NOMO-1 treated with DMSO at 0.1 percent for 48 hours (cell line): ENCODE data around the gene TMTC2.
A peak's percentile ranks its signal among the peaks of the same experiment; 100 is the strongest.

Source experiments
- DNase-seq: peaks from one replicate; lab custom pipeline; 2025; ENCODE audit not compliant: unreplicated experiment; lab: John Stamatoyannopoulos, UW

The TMTC2 gene

DNA sequence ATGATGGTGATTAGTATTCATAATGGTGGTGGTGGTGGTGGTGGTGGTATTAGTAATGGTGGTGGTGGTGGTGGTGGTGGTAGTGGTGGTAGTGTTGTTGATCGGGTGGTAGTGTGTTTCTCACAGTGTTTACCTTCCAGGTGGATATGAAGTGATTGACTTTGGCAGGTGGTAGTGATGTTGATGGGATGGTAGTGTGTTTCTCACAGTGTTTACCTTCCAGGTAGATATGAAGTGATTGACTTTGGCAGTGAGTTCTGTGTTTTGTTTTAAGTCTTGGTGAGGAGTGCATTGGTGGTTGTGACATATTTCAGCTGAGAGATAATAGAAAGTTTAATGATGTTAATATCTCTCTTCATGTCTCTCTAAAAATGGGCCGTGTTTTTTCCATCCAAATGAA is 189.4 kb downstream of the TMTC2 start:
- DNase-seq = no peak

GRCh38 chr12:82877963-82878362 is 191.3 kb downstream of the TMTC2 start:
- DNase-seq = no peak

DNA sequence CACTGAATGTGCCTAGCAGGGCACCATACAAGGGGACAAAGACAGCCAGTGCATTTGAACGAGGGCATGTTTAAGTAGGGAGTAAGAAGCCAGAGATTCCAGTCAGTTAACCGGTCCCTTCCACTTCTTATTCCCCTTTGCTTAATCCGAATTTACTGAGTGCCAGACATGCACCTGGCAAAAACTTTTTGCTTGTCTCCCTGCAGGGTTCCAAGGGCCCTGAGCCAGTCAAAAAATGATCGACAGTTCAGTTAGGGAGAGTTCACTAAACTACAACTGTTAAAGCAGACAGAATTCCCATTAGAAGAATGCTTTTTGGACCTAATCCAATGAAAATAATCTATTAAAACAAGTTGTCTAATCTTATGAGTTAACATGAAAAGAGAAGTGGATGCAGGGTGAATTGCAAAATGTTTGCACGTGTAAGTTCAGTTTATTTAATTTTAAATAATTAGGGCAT is 193.8 kb downstream of the TMTC2 start:
- no peak for DNase-seq

- DNase-seq = peak; percentile 11
Observed at GRCh38 chr12:82883394-82884355, 197.0 kb downstream of the TMTC2 start.

GRCh38 chr12:82886671-82887340 is 200.1 kb downstream of the TMTC2 start:
- no peak for DNase-seq

DNA sequence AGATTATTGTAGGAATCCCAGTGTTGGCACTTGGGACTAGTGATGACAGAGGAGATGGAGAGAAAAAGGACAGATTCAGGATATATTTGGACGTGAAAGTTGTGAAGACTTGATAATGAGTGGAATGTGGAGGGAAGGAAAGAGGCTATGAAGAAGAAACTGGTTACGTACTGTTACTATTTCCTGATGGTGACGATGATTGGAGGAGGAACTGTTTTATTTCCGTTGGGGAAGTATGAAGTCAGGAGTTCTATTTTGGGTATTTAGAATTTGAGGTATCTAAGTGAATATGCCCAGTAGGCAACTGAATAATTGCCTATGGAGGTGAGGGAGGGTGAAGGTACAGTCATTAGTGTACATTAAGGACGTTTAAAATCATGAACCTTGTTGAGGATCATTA is 207.2 kb downstream of the TMTC2 start:
- DNase-seq = peak; percentile 15

DNA sequence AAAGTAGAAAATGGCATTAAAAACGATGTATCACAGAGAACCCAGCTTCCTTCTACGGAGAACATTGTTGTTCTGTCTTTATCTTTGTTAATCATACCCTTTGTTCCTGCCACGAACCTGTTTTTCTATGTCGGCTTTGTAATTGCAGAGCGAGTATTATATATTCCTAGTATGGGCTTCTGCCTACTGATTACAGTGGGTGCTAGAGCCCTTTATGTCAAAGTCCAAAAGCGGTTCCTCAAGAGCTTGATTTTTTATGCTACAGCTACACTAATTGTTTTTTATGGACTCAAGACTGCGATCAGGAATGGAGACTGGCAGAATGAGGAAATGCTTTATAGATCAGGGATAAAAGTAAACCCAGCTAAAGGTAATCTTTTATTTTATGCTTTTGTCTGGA is 209.6 kb downstream of the TMTC2 start:
- no peak for DNase-seq

GRCh38 chr12:82896979-82897378 is 210.3 kb downstream of the TMTC2 start:
- no peak for DNase-seq

GRCh38 chr12:82898441-82898840 is 211.7 kb downstream of the TMTC2 start:
- DNase-seq = no peak

GRCh38 chr12:82904219-82904790 is 217.6 kb downstream of the TMTC2 start:
- DNase-seq = no peak

DNA sequence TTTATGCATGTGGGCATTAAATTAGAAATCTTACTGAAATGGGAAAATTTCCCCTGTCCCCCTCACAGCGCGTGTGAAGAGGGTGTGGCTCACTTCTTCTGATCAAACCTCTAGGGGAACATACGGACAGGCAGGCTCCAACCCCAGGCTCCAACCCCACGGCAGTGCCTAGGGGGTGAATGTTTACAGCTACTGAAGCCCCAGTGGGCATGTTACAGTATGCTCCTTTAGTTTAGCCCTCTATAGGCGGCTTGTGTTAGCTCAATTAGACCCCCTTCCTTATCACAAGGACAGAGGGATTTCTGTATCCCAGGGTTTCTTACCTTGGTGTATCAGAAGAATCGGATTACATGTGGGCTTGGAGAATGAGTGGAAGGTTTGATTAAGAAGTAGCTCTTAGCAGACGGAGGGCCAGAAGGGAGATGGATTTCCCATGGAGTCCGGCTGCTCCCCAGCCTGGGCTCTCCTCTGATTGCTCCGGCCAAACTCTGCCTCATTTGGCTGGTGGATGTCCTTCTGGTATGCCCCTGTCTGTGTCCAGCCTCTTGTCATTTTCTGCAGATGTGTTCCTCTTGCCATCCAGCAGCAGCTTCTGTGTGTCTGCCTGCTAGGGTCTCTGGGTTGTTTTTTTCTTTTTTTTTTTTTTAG is 223.7 kb downstream of the TMTC2 start:
- no peak for DNase-seq

GRCh38 chr12:82912406-82912805 is 225.7 kb downstream of the TMTC2 start:
- DNase-seq = no peak

GRCh38 chr12:82919388-82920054 is 232.8 kb downstream of the TMTC2 start:
- DNase-seq = no peak

- DNase-seq = no peak
Observed at GRCh38 chr12:82923935-82924334, 237.2 kb downstream of the TMTC2 start.

- DNase-seq = no peak
Observed at GRCh38 chr12:82926630-82927029, 239.9 kb downstream of the TMTC2 start.

DNA sequence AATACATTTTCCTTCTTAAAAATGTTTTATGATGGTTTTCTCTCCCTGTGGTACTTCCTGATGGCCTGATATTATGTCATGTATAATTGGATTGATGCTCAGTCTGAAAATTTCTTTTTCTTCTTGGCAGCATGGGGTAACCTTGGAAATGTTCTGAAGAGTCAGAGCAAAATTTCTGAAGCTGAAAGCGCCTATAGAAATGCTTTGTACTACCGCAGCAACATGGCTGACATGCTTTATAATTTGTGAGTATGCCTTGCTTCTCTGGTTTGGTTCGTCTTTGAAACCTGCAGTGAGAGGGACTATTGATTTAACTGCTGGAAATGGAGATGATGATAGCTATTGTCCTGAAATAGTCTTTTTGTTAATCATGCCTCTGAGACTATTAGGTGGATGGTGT is 243.6 kb downstream of the TMTC2 start:
- no peak for DNase-seq

DNA sequence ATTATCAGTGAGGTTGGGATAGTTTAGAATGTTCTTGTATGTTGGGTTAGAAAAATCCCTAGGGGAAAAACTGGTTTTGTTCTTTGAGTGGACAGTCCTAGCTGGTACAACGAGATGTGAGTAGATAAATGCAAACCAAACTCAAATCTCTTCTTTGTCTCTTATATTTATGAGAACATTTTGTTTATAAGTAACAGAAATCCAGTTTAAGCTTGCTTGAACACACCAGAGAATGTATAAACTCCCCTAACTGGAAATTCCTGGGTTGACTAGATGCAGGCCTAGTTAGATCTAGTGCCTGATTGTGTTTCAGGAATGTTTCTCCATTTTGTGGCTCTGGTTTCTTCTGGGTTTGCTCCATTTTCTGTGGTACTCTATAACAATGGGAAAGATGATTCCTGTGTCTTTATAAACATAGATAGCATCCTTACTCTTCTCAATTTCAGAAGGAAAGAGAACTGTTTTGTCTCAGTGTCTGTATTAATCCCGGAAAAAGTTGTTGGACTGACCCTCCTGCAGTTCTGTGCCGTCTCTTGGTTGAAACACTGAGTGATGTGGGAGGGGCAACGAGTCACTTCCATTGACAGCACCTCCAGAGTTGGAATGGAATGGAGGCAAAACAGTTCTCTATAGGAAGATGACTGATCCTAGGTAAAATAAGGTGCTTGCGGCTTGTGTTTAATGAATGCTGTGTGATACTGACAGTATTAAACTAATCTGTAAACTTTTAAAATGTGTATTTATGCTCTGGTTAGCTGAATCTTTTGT is 244.8 kb downstream of the TMTC2 start:
- no peak for DNase-seq

GRCh38 chr12:82937151-82937550 is 250.4 kb downstream of the TMTC2 start:
- no peak for DNase-seq

- no peak for DNase-seq
Observed at GRCh38 chr12:82942521-82942920, 255.8 kb downstream of the TMTC2 start.

DNA sequence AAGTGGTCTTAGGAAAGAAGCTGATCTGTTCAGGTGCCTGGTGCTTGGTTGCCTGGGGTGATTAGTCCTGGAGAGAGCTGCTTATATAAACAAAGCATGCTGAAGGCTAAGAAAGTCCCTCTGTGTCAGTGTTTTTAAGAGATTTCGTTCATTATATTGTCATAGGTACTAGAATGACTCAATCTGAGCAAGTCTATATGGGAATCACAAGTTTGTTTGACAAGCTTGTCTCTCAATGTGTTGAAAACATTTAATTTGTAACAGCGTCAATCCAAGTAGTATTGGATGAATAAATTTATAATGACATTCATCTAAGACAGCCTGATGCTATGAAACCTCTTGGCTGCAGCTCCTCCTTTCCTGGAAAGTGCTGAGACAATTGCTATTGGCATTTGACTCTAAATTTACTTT is 256.3 kb downstream of the TMTC2 start:
- DNase-seq = no peak
